ENCODE measurements around the gene ELF1.
"Not testable (repeated sequence)": the region's sequence is repeated elsewhere in the genome, so short reads cannot be mapped to it uniquely, and the experiment has no call there.

The ELF1 gene

DNA sequence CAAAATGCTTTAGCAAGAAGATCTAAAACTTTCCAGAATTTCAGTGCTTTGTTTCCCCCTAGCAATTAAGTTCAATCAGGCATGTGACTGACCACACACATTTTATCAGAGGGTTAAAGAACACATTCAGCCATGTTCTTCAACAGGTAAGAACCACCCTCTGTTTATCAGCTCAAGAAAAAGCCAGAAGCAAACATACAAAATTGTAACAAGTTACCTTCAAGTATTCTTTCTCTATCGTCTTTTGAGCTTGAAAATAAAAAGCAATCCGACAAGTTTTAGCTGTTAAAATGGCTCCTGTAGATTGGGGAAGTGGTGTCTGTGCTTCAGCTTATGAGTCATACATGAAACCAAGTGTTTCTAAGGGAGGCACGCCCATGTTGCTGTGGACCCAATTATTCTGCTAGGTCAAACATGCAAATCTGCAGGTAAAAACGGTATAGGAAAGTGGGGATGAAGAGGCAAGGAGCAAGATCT is at the start of gene ELF1:
TSS of gene ELF1 (minus strand) at position 306 of the 477 bp plus-strand sequence. CDS start 37,262 bp downstream, outside the sequence.
- peak; percentile 17 for DNase-seq (ENCODE audit: low read depth)

DNA sequence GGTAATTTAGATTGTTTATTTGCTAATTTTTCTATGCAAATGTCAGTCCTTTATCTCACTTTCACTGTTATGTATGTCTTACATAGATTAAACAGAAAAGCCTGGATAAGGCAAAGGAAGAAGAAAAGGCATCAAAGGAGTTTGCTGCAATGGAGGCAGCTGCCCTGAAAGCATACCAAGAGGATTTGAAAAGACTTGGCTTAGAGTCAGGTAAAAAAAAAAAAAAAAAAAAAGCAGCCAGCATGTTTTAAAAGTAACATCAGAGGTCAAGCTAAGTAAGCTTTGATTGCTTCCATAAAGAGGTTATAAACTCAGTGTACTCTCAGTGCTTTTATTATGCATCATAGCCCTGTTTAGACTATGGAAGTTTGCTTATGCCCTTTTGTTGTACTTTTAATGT is 46.0 kb upstream of the ELF1 start:
- no peak for DNase-seq (ENCODE audit: low read depth)

DNA sequence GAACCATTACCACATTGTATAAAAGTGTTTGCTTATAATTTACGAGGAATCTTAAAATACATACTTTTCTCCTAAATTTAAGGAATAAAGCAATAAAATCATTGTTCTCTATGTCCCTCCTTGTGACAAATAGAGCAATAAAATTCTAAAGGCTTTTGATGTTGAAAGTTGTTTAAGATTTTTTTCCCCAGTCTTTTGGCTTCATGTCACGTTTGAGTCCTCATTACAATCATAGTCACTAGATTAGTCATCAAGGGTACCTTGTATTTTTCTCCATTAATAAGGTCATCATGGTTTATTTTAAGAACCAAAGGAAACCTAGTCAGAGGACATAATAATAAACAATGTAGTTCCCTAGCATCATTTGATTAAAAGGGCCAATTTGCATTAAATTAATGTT is 45.4 kb upstream of the ELF1 start:
- no peak for DNase-seq (ENCODE audit: low read depth)

DNA sequence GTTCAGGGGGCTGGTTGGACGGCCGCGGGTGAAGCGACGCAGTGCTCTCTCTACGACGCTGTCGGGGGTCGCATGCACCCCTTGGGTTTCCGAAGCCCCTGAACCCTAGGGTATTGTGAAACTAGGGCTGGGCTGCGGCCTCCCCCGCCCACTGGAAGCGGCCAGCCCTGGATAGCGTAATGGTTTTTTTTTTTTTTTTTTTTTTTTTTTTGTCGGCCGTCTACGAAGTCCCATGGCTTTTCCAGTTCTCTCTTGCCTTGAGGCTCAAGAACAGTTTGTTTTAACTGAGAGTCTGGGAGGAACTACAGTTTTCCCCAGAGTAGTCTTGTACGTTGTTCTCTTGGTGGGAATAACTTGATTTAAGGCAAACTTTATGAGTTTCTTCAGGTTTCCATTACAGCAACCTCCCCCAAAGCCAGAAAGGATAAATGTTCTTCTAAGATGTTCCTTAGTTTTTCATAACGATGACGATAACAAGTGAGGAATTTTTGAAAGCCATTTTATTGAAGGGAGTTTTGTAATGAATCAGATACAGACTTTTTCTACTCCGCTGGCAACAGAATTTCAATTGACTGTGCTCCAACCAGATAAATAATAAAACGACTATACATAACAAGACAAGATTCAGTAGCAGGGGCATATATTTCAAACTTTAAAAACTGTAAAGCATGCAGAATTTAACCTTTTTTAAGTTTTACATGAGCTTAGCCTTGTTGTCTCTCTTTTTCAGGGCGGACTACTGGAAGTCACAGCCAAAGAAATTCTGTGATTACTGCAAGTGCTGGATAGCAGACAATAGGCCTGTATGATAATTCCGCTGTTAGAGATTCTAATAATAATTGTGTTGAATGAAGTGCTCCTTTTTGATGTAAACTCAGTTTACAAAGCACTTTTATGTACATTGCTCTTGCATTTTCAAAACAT is 43.1 kb upstream of the ELF1 start:
- no peak for DNase-seq (ENCODE audit: low read depth)

DNA sequence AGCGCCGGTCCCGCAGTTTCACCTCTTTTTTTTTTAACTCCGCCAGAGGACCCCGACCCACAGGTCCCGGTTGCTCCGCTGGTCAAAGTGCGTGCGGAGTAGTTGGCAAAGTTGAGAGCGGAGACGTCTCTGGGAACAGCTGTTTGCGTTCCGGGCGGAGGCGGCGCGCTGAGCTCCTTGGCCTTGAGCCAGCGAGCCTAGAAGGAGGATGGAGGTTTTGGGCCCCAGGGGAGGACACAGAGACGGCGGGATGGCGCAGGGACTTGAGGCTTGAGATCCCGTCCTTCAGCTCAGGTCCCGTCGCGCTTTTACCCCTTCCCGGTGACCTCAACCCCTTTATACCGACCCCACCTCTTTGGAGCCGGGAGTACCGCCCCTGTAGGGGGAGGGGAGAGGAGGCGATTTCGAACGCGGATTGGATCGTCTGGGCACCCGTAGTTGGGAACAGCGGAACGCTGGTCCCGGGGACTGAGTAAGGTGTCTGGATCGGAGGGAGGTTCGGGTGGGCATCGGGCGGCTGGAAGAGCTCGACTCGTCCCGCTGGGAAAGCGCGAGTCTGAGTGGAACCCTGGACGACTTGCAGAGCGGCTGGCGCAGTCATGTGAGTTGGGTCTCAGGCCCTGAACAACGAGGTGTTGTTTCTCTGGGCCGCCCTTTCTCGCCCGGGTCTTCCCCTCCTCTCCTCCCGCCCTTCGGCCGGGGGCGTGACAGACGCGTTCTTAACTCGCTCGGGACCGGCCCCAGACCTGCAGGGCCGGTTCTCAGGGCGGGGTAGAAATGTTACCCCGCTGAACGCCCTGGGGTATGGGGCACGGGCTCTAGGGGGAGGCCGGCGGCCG is 42.2 kb upstream of the ELF1 start, which contains the start of gene WBP4:
TSS of gene WBP4 (plus strand) at position 435 of the 839 bp plus-strand sequence. CDS start at position 600, 165 bp downstream.
- peak; percentile 84 for DNase-seq (ENCODE audit: low read depth)

DNA sequence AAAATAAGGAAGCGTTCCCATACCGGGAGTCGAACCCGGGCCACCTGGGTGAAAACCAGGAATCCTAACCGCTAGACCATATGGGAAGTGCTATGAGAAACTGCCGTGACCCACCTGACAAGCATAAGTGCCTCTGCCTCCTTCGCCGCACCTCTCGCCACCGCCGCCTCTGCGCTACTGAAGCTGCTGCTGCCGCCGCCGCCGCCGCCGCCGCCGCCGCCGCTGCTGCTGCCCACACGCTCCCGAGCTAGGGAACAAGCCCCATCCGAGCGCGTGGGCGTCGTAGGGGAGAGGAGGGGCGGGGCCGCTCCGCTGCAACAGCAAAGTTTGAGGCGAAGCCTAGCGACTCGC is 41.6 kb upstream of the ELF1 start:
- peak; percentile 85 for DNase-seq (ENCODE audit: low read depth)

DNA sequence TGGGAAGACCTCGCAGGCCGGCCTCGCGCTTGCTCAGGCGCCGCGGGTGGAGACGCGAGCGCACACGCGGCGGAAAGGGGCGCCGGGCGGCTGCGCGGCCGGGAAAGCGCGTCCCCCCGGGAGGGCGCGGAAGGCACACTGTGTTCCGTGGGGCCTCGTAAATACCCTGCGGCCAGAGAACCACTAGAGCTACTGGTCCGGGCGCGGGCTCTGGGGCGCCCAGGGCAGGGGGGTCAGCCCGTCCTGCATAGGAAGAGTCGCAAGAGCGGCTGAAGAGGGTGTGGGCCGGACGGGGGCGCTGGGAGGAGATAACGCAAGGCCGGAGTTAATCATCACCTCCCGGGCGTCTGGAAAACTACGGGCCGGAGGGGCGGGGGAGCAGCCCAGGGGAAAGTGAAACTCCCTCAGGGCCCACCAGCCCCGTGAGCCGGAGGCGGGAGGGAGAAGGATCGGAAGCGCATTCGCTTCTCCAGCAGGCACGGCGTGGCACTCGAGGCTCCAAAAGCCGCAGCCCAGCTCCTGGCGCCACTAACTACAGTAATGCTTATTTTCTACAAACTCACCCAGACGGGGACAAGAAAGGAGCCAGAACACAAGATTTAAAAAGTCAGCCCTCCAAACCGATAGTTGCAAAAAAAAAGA is 41.1 kb upstream of the ELF1 start:
- peak; percentile 79 for DNase-seq (ENCODE audit: low read depth)

DNA sequence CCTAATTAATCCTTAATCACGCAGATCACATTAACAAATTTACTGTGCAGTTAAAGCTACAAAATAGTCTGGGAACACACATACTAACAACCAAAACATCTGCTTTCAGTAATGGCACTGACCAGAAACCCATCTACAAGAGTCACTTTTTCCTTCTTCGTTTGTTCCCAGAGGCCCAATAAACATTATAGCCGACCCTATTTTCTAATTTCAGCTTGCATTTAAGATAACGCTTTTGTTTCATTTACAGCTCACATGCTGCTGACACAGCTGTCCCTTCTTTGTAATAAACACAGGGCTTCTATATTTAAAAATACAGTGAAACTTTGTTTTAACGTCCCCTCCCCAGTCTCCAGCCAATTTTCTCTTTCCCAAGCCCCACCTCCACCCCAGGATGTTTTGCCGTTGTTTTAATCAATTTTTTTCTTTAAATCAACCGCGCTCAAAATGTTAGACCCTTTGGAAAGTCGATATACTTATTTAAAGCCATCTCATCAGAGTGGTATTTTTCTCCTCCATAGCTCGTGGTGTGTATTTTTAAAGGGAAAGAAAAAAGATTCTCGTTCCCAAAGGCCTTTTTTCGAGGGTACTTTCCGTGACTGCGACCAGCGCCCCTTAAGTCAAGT is 40.5 kb upstream of the ELF1 start:
- no peak for DNase-seq (ENCODE audit: low read depth)

DNA sequence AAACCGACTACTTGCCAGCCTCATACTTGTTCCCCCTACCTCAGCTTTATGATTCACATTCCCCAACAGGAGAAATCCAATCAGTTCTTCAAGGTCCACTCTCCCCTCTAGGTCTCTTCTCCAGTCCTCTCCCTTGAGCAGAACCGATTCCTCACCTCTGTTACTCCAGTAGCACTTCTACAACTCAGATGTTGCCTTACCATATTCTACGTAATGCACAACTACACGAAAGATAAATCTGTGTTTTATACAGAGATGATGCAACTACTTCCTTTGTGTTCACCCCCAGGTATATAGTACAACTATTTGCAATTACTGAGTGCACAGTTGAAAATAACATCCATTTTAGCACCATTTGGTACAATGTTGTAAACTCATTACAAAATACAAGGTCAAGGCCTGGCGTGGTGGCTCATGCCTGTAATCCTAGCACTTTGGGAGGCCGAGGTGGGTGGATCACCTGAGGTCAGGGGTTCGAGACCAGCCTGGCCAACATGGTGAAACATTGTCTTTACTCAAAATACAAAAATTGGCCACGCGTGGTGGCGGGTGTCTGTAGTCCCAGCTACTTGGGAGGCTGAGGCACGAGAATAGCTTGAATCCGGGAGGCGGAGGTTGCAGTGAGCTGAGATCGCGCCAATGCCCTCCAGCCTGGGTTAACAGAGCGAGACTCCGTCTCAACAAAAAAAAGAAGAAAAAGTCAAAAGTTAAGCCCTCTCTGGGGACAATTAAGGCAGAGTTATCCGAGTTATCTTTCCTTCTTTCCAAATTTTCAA is 39.4 kb upstream of the ELF1 start:
- DNase-seq (ENCODE audit: low read depth) = no peak

DNA sequence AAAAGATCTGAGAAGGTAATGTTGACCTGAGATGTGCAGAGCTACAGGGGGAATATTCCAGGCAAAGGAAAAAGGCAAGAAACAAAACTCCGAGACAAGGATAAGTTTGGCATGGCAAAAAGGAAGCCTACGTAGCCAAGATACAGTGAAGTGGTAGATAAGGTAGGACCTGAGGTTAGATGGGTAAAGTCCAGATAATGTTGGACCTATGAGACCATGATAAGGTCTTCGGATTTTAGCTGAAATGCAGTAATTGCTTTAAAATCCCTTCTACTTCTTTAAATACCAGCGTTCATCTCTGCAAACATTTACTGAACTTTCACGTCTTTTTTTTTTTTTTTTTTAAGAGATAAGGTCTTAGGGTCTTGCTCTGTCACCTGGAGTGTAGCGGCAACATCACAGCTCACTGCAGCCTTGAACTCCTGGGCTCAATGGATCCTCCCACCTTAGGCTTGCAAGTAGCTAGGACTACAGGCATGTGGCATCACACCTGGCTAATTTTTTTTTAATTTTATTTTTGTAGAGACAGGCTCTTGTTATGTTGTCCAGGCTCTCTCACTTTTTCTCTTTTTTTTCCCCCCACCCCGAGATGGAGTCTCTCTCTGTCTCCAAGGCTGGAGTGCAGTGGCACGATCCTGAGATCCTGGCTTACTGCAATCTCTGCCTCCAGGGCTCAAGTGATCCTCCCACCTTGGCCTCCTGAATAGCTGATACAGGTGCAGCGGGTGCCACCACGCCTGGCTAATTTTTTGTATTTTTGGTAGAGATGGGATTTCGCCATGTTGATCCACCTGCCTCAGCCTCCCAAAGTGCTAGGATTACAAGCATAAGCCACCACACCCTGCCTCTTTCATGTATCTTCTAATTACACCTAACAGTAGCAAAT is 38.0 kb upstream of the ELF1 start:
- no peak for DNase-seq (ENCODE audit: low read depth)

DNA sequence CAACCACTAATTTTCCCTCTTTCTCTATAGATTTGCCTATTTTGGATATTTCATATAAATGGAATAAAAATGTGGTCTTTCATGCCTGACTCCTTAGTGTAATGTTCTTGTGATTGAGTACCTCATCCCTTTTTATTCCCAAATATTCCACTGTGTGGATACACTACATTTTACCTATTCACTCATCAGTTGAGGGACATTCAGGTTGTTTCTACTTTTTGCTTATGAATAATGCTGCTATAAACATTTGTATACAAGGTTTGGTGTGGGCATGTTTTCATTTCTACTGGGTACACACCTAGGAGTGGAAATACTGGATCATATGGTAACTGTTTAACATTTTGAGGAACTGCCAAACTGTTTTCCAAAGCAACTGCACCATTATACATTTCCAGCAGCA is 37.1 kb upstream of the ELF1 start:
- DNase-seq (ENCODE audit: low read depth) = no peak

DNA sequence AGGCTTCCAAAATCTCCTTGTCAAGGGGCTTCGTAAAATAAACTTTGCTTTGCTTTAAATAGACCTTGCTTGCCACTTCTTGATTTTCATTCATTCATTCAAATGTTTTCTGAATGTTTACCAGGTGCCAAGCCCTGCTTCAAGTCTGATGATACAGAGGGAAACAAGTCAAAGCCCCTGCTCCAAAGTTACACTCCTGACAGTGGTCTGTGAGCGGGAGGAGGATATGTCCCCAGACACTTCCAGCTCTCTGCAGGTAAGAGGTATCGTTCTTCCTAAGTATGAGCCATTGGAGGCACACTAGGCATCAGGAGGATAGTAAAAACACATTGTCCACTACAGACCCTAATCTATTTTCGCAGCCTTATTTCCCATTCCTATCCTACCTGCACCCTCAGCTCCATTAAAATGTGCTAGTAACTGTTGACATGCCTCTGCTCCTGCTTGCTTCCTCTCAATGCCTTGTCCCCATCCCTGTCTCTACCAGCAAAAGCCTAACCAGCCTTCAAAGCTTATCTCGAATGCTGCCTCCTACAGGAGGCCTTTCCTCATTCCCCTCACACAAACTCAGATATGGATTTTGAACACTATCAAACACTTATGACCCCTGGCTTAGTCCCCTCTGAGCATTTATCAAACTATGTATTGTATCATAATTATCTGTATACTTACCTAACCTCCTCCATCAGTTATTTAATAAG is 36.0 kb upstream of the ELF1 start:
- no peak for DNase-seq (ENCODE audit: low read depth)

DNA sequence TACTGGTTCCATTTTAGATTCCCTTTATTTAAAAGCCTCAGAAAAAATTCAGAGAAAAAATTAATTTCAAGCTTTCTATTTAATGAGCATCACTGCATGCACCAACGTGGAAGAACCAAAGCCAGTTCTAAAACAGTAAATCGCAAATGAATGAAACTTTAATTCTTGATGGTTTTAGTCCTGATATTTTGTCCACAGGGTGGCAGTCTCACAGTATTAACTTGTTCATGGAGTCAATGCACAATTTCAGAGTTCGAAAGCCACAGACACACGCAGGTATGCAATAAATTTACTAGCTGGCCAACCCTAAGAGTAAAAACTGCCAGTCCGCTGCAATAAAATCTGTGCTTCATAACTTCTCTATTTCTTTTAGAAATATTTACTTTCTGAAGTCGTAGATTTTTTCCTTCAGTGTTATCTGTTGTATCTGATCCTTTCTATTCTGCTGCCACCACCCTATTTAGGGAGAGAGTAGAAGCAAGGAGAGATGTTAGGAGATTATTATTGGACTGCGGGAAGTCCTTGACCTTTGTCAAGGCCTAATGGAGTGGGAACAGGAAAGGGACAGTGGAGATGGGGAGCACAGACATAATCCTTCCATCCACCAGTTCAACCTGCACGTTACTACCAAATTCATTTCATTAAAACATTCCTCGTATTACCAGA is 35.2 kb upstream of the ELF1 start:
- no peak for DNase-seq (ENCODE audit: low read depth)

DNA sequence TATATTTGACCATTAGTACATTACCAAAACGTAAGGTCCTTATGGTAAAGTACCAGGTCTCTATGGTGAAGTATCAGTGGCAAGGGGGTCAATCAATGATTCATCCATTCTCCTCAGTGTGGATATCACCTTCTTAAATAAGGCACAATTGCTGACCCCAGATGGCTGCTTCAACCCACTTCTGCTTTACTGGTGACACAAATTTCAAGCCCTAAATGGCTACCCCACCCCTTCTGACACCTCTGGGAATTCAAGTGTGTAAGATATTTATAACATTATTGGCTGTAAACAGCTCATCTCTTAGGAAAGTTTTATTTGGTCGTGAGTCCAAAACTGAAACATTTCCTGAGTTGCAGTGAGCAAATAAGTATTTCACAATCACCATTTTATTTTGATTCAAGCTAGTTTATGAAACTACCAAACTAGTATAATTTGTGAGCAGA is 34.3 kb upstream of the ELF1 start:
- no peak for DNase-seq (ENCODE audit: low read depth)

DNA sequence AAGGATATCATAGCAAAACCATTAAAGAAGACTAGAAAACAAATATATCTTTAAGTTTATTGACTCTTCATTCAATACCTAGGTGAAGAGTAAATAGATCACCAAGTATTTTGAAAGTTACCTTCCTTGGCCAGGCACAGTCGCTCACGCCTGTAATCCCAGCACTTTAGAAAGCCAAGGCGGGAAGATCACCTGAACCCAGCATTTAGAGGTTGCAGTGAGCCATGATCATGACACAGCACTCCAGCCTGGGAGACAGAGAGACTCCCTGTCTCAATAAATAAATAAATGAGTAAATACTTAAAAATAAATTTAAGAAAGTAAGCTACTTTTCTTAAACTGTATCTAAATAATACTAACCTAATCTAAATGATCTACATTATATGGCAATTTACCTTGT is 33.3 kb upstream of the ELF1 start:
- DNase-seq (ENCODE audit: low read depth) = no peak

DNA sequence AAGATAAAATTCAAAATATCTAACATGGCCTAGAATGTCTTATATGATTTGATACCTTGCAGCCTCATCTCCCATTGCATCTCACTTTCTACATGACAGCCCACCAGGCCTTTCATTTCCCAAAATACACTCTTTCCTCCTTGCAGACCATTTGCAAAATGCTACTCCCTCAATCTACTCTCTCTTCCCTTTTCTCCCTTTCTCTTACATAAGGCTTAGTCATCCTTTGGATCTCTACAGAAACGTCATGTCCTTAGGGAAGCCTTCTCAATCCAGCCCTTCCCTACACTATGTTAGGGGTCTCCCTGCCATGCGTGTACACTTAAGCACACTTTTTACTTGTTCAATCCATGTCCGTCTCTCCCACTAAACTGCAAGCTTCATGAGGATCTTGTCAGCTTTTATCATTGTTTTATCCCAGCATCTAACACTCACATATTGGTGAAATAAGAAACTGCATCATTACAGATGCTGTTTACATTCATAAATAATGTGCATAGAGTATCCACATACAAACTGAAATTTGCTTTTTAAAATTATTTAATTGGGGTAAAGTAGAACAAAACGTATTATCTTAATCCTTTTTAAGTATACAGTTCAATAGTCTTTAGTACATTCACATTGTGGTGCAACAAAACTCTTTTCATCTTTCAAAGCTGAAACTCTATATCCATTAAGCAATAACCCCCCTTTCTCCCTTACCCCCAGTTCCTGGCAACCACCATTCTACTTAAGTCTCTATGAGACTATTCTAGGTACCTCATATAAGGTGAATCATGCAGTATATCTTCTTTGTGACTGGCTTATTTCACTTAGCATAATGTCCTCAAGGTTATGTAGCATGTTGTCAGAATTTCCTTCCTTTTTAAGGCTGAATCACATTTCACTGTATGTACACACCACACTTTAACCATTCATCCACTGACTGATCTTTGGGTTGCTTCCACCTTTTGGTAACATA is 30.6 kb upstream of the ELF1 start:
- no peak for DNase-seq (ENCODE audit: low read depth)

DNA sequence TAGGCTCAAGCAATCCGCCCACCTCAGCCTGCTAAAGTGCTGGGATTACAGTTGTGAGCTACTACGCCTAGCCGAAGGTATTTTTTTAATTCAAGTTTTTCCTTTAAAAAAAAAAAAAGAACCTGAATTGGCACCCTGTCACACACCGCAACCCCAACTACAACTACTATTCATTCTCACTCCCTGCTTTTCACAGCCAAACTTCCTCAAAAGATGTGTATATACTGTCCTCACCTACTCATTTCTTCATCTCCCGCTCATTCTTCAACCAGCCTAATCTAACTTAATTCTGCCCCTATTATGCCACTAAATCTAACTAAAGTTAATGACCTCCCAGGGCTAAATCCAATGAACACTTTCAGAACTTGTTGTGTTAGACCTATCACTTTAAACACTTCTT is 29.5 kb upstream of the ELF1 start:
- no peak for DNase-seq (ENCODE audit: low read depth)

DNA sequence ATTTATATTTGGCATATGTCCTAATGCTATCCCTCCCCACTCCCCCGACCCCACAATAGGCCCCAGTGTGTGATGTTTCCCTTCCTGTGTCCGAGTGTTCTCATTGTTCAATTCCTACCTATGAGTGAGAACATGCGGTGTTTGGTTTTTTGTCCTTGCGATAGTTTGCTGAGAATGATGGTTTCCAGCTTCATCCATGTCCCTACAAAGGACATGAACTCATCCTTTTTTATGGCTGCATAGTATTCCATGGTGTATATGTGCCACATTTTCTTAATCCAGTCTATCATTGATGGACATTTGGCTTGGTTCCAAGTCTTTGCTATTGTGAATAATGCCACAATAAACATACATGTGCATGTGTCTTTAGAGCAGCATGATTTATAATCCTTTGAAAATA is 23.3 kb upstream of the ELF1 start:
- not testable (repeated sequence) for DNase-seq (ENCODE audit: low read depth)
